ENCODE data around the gene SETBP1. TPM values are rescaled to one million over a fixed set of nuclear protein-coding genes. Genes with fewer than 3 reads are reported as not detected.

Gene SETBP1
- total and polyA plus RNA-seq, 4 donors, result 23.1 to 39.8 (median 27.8) TPM

GRCh38 chr18:44959013-44959412 is 278.3 kb downstream of the SETBP1 start:
- H3K9me3 ChIP-seq (ENCODE audit: control insufficient read depth, insufficient read depth, low read length), result no peaks in the 10 kb centered on the region
- H3K4me3 ChIP-seq (ENCODE audit: low read depth, low read length), result no peak overlapping the region
- H3K27me3 ChIP-seq (ENCODE audit: control insufficient read depth, insufficient read depth, low read length), result no peaks in the 10 kb centered on the region
- no peaks in the 10 kb centered on the region for H3K36me3 ChIP-seq (ENCODE audit: control insufficient read depth, insufficient read depth, low read length)
- no peak for DNase-seq (ENCODE audit: low read depth in 4 of 6, low spot score in 6 of 6)
- H3K27ac ChIP-seq (ENCODE audit: low read depth, low read length), result no peak overlapping the region
- H3K4me1 ChIP-seq (ENCODE audit: control insufficient read depth, insufficient read depth, low read length), result no peaks in the 10 kb centered on the region
- WGBS (ENCODE audit: insufficient coverage), result no CpG with 5 or more reads among the region's 2 CpGs

GRCh38 chr18:44960580-44960979 is 279.9 kb downstream of the SETBP1 start:
- H3K4me1 ChIP-seq (ENCODE audit: control insufficient read depth, insufficient read depth, low read length), result no peaks in the 10 kb centered on the region
- H3K36me3 ChIP-seq (ENCODE audit: control insufficient read depth, insufficient read depth, low read length), result no peaks in the 10 kb centered on the region
- H3K9me3 ChIP-seq (ENCODE audit: control insufficient read depth, insufficient read depth, low read length), result no peaks in the 10 kb centered on the region
- WGBS (ENCODE audit: insufficient coverage), result 75% methylated on average over 1 of the region's 2 CpGs
- H3K27ac ChIP-seq (ENCODE audit: low read depth, low read length), result no peak overlapping the region
- no peak for DNase-seq (ENCODE audit: low read depth in 4 of 6, low spot score in 6 of 6)
- H3K27me3 ChIP-seq (ENCODE audit: control insufficient read depth, insufficient read depth, low read length), result no peaks in the 10 kb centered on the region
- no peak overlapping the region for H3K4me3 ChIP-seq (ENCODE audit: low read depth, low read length)

- no peak for DNase-seq (ENCODE audit: low read depth in 4 of 6, low spot score in 6 of 6)
- Histone ChIP-seq H3K36me3 (ENCODE audit: control insufficient read depth, insufficient read depth, low read length) (no peaks in the 10 kb centered on the region), H3K9me3 (ENCODE audit: control insufficient read depth, insufficient read depth, low read length) (no peaks in the 10 kb centered on the region), H3K4me1 (ENCODE audit: control insufficient read depth, insufficient read depth, low read length) (no peaks in the 10 kb centered on the region), H3K27me3 (ENCODE audit: control insufficient read depth, insufficient read depth, low read length) (no peaks in the 10 kb centered on the region), H3K27ac (ENCODE audit: low read depth, low read length) (no peak overlapping the region), H3K4me3 (ENCODE audit: low read depth, low read length) (no peak overlapping the region)
- 89% methylated on average over 1 of the region's 3 CpGs for WGBS (ENCODE audit: insufficient coverage)
Measured at GRCh38 chr18:44961288-44961995, 280.8 kb downstream of the SETBP1 start.

- Histone ChIP-seq H3K27me3 (ENCODE audit: control insufficient read depth, insufficient read depth, low read length) (no peaks in the 10 kb centered on the region), H3K4me3 (ENCODE audit: low read depth, low read length) (no peak overlapping the region), H3K36me3 (ENCODE audit: control insufficient read depth, insufficient read depth, low read length) (no peaks in the 10 kb centered on the region), H3K9me3 (ENCODE audit: control insufficient read depth, insufficient read depth, low read length) (no peaks in the 10 kb centered on the region), H3K27ac (ENCODE audit: low read depth, low read length) (no peak overlapping the region), H3K4me1 (ENCODE audit: control insufficient read depth, insufficient read depth, low read length) (no peaks in the 10 kb centered on the region)
- DNase-seq (ENCODE audit: low read depth in 4 of 6, low spot score in 6 of 6), result no peak
- 100% methylated on average over 1 of the region's 1 CpG for WGBS (ENCODE audit: insufficient coverage)
Measured at GRCh38 chr18:44967599-44967998, 286.9 kb downstream of the SETBP1 start.

GRCh38 chr18:44968336-44968735 is 287.6 kb downstream of the SETBP1 start:
- Histone ChIP-seq H3K4me3 (ENCODE audit: low read depth, low read length) (no peak overlapping the region), H3K4me1 (ENCODE audit: control insufficient read depth, insufficient read depth, low read length) (no peaks in the 10 kb centered on the region), H3K9me3 (ENCODE audit: control insufficient read depth, insufficient read depth, low read length) (no peaks in the 10 kb centered on the region), H3K27me3 (ENCODE audit: control insufficient read depth, insufficient read depth, low read length) (no peaks in the 10 kb centered on the region), H3K36me3 (ENCODE audit: control insufficient read depth, insufficient read depth, low read length) (no peaks in the 10 kb centered on the region), H3K27ac (ENCODE audit: low read depth, low read length) (no peak overlapping the region)
- WGBS (ENCODE audit: insufficient coverage), result 77% methylated on average over 2 of the region's 2 CpGs
- DNase-seq (ENCODE audit: low read depth in 4 of 6, low spot score in 6 of 6), result no peak

- no peaks in the 10 kb centered on the region for H3K27me3 ChIP-seq (ENCODE audit: control insufficient read depth, insufficient read depth, low read length)
- H3K27ac ChIP-seq (ENCODE audit: low read depth, low read length), result no peak overlapping the region
- no peaks in the 10 kb centered on the region for H3K36me3 ChIP-seq (ENCODE audit: control insufficient read depth, insufficient read depth, low read length)
- H3K4me3 ChIP-seq (ENCODE audit: low read depth, low read length), result no peak overlapping the region
- no CpG with 5 or more reads among the region's 5 CpGs for WGBS (ENCODE audit: insufficient coverage)
- no peaks in the 10 kb centered on the region for H3K9me3 ChIP-seq (ENCODE audit: control insufficient read depth, insufficient read depth, low read length)
- DNase-seq (ENCODE audit: low read depth in 4 of 6, low spot score in 6 of 6), result no peak
- no peaks in the 10 kb centered on the region for H3K4me1 ChIP-seq (ENCODE audit: control insufficient read depth, insufficient read depth, low read length)
Measured at GRCh38 chr18:44969214-44969795, 288.6 kb downstream of the SETBP1 start.

- WGBS (ENCODE audit: insufficient coverage), result 69% methylated on average over 2 of the region's 2 CpGs
- H3K4me1 ChIP-seq (ENCODE audit: control insufficient read depth, insufficient read depth, low read length), result no peaks in the 10 kb centered on the region
- H3K4me3 ChIP-seq (ENCODE audit: low read depth, low read length), result no peak overlapping the region
- H3K36me3 ChIP-seq (ENCODE audit: control insufficient read depth, insufficient read depth, low read length), result no peaks in the 10 kb centered on the region
- H3K9me3 ChIP-seq (ENCODE audit: control insufficient read depth, insufficient read depth, low read length), result no peaks in the 10 kb centered on the region
- H3K27ac ChIP-seq (ENCODE audit: low read depth, low read length), result no peak overlapping the region
- DNase-seq (ENCODE audit: low read depth in 4 of 6, low spot score in 6 of 6), result no peak
- no peaks in the 10 kb centered on the region for H3K27me3 ChIP-seq (ENCODE audit: control insufficient read depth, insufficient read depth, low read length)
Measured at GRCh38 chr18:44973282-44973681, 292.6 kb downstream of the SETBP1 start.

- Histone ChIP-seq H3K4me1 (ENCODE audit: control insufficient read depth, insufficient read depth, low read length) (no peaks in the 10 kb centered on the region), H3K4me3 (ENCODE audit: low read depth, low read length) (no peak overlapping the region), H3K27ac (ENCODE audit: low read depth, low read length) (no peak overlapping the region), H3K36me3 (ENCODE audit: control insufficient read depth, insufficient read depth, low read length) (no peaks in the 10 kb centered on the region), H3K9me3 (ENCODE audit: control insufficient read depth, insufficient read depth, low read length) (no peaks in the 10 kb centered on the region), H3K27me3 (ENCODE audit: control insufficient read depth, insufficient read depth, low read length) (no peaks in the 10 kb centered on the region)
- DNase-seq (ENCODE audit: low read depth in 4 of 6, low spot score in 6 of 6), result no peak
- 69% methylated on average over 2 of the region's 2 CpGs for WGBS (ENCODE audit: insufficient coverage)
Measured at GRCh38 chr18:44974174-44974573, 293.5 kb downstream of the SETBP1 start.

- DNase-seq (ENCODE audit: low read depth in 4 of 6, low spot score in 6 of 6), result no peak
- 93% methylated on average over 3 of the region's 4 CpGs for WGBS (ENCODE audit: insufficient coverage)
Measured at GRCh38 chr18:44977856-44978255, 297.2 kb downstream of the SETBP1 start.

GRCh38 chr18:44979748-44980147 is 299.1 kb downstream of the SETBP1 start:
- no peak overlapping the region for H3K27ac ChIP-seq (ENCODE audit: low read depth, low read length)
- WGBS (ENCODE audit: insufficient coverage), result 84% methylated on average over 3 of the region's 3 CpGs
- H3K9me3 ChIP-seq (ENCODE audit: control insufficient read depth, insufficient read depth, low read length), result no peaks in the 10 kb centered on the region
- H3K4me3 ChIP-seq (ENCODE audit: low read depth, low read length), result no peak overlapping the region
- no peaks in the 10 kb centered on the region for H3K36me3 ChIP-seq (ENCODE audit: control insufficient read depth, insufficient read depth, low read length)
- DNase-seq (ENCODE audit: low read depth in 4 of 6, low spot score in 6 of 6), result no peak
- no peaks in the 10 kb centered on the region for H3K4me1 ChIP-seq (ENCODE audit: control insufficient read depth, insufficient read depth, low read length)
- no peaks in the 10 kb centered on the region for H3K27me3 ChIP-seq (ENCODE audit: control insufficient read depth, insufficient read depth, low read length)

More at GRCh38 chr18:44977856-44978255, 297.2 kb downstream of the SETBP1 start:
- no peak overlapping the region for H3K4me3 ChIP-seq (ENCODE audit: low read depth, low read length)
- H3K4me1 ChIP-seq (ENCODE audit: control insufficient read depth, insufficient read depth, low read length), result no peaks in the 10 kb centered on the region
- no peak overlapping the region for H3K27ac ChIP-seq (ENCODE audit: low read depth, low read length)
- H3K36me3 ChIP-seq (ENCODE audit: control insufficient read depth, insufficient read depth, low read length), result no peaks in the 10 kb centered on the region
- no peaks in the 10 kb centered on the region for H3K9me3 ChIP-seq (ENCODE audit: control insufficient read depth, insufficient read depth, low read length)
- H3K27me3 ChIP-seq (ENCODE audit: control insufficient read depth, insufficient read depth, low read length), result no peaks in the 10 kb centered on the region

All from spinal cord (tissue), 10 donors.